Lung (tissue), 12 donors: ENCODE measurements around the gene CCDC24. TPM values are rescaled to one million over a fixed set of nuclear protein-coding genes. Genes with fewer than 3 reads are reported as not detected.

Experiments
- ATAC-seq: fragments of 200-7000 bp; cut with Tn5 transposase; one replicate; pipeline ENCODE4 v1.9.1; 2020; ENCODE audit warnings: moderate number of reproducible peaks; ENCODE audit not compliant: insufficient read depth, low FRiP score
- DNase-seq, 3 donors: peaks; one replicate each; pipeline ENCODE4 v3.0.0-alpha.2; 2013 to 2017
- H3K27ac ChIP-seq, 2 donors: one replicate each; pipeline ENCODE4 v1.5.1; 2013; ENCODE audit warnings: mild to moderate bottlenecking in 2 of 2, moderate library complexity in 2 of 2, control low read depth in 1 of 2, inconsistent platforms in 1 of 2, low read depth in 1 of 2, low read length in 1 of 2
- H3K27me3 ChIP-seq, 3 donors: one replicate each; pipeline ENCODE4 v1.5.1; 2013; ENCODE audit warnings: low read length in 2 of 3; ENCODE audit not compliant: control insufficient read depth in 3 of 3, insufficient read depth in 3 of 3
- H3K36me3 ChIP-seq, 4 donors: one replicate each; pipeline ENCODE4 v1.5.1; 2013; ENCODE audit warnings: low read length in 4 of 4, mild to moderate bottlenecking in 1 of 4, moderate library complexity in 1 of 4; ENCODE audit not compliant: control insufficient read depth in 4 of 4, insufficient read depth in 4 of 4
- H3K4me1 ChIP-seq, 5 donors: one replicate each; pipeline ENCODE4 v1.5.1; 2013; ENCODE audit warnings: low read length in 5 of 5, mild to moderate bottlenecking in 2 of 5, moderate library complexity in 1 of 5; ENCODE audit not compliant: control insufficient read depth in 5 of 5, insufficient read depth in 5 of 5
- H3K4me3 ChIP-seq: one replicate; pipeline ENCODE4 v1.5.1; 2013; ENCODE audit warnings: mild to moderate bottlenecking, control low read depth, moderate library complexity
- H3K9ac ChIP-seq, 2 donors: one replicate each; pipeline ENCODE4 v1.5.1; 2013; ENCODE audit warnings: low read length in 2 of 2, control low read depth in 1 of 2; ENCODE audit not compliant: insufficient read depth in 1 of 2
- H3K9me3 ChIP-seq, 4 donors: one replicate each; pipeline ENCODE4 v1.5.1; 2013; ENCODE audit warnings: low read length in 3 of 4, mild to moderate bottlenecking in 1 of 4, moderate library complexity in 1 of 4; ENCODE audit not compliant: control insufficient read depth in 4 of 4, insufficient read depth in 3 of 4
- CTCF ChIP-seq: IDR thresholded peaks from 2 replicates; pipeline ENCODE4 v1.5.1; 2012; ENCODE audit warnings: mild to moderate bottlenecking; ENCODE audit errors: control extremely low read depth, extremely low read depth
- WGBS, 2 donors: extraction: QIAGEN DNeasy Blood & Tissue Kit; methylation state at CpG; one replicate each; pipeline ENCODE4 v1.1.7; 2013; 5-methylcytosine and 5-hydroxymethylcytosine counted together
- polyA plus RNA-seq, 2 donors: library from polyadenylated mRNA; stranded (reverse); fragments of 200-250 nt; gene quantifications; one replicate each; pipeline ENCODE4 v1.2.1, GENCODE V29; 2013
- total RNA-seq, 2 donors: library from RNA; depleted of rRNA in 1 of 2; stranded (reverse); fragments of >200 nt in 1 of 2; gene quantifications; one replicate each; pipeline ENCODE4 v1.2.1, GENCODE V29; 2014 to 2021
- donor health status: control.
- donor health status: control.
- donor health status: Bipolar disorder and iron deficiency.
- donor health status: healthy.
- donor health status: DM: yes; HTN: yes; CAD: no.

CCDC24 gene
- total and polyA plus RNA-seq, 4 donors, result 9.9 to 20.1 (median 13.2) TPM

DNA sequence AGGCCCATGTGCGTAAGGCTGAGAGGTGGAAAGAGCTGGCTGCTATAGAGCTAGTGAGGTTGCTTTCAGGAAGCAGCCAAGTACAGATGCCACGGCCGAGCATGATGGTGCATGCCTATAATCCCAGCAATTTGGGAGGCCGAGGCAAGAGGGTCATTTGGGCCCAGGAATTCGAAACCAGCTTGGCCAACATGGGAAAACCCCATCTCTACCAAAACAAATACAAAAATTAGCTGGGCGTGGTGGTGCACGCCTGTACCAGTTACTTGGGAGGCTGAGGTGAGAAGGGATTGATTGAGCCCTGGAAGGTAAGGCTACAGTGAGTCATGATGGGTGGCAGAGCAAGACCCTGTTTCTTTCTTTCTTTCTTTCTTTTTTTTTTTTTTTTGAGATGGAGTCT, 2.7 kb downstream of the CCDC24 start:
- no peak for DNase-seq
- H3K27ac ChIP-seq, result no peak overlapping the region
- H3K9ac ChIP-seq, result no peak overlapping the region
- no peak for TF ChIP-seq CTCF
- no peak overlapping the region for H3K4me3 ChIP-seq
- H3K9me3 ChIP-seq, result no peaks in the 10 kb centered on the region
- WGBS, 2 donors, result 85 to 92% methylated on average over 7 of the region's 7 CpGs
- peaks cover 0 to 3% (median under 1%) of the 10 kb centered on the region in 4 donors for H3K36me3 ChIP-seq
- peaks cover 0 to 16% (median 12%) of the 10 kb centered on the region in 5 donors for H3K4me1 ChIP-seq
- no peak for ATAC-seq
- H3K27me3 ChIP-seq, result no peaks in the 10 kb centered on the region

DNA sequence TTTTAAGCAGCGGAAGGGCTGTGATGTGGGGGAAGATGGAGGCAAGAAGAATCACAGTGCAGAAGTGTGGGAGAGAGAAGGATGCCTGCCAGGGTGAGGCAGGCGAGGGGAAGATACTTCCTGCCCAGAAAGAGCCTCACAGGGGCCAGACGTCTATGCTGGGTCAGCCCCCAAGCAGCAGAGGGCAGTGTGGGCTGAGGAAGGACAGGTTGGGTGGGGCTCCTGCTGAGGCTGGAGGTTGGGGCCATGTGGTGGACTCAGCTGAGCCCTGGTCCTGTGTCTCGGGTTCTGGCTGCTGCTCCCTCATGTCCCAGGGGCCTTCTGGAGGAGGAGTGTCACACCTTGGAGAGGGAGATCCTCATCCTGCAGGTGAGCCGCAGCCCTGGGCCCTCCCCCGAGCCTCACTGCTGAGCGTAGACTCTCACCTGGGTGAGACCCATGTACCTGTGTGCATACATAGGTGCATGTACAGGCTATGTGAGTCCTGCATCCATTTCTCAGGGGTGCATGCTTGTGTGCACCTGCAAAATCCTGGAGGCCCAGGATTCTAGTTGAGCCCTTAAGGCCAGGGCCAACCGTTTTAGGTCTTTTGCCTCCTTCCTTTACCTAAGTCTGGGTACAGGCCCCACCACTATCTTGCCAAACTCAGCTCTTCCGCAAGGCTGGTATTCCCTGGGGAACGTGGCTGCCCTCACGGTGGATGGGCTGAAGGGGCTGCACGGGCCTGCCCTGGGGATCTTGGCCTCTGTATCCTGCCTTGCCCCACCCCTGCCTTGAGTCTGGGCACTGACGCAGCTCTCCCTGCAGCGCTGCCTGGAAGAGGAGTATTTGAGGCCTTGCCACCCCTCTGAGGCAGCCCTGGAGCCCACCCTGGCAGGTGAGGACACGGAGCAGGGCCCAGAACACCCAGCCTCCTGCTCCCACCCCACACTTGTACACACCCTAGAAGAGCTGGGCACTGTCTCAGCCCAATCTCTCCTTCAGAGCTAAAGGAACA, 3.7 kb downstream of the CCDC24 start:
- ATAC-seq, result no peak
- 82 to 84% methylated on average over 14 to 15 of the region's 15 CpGs for WGBS, 2 donors

DNA sequence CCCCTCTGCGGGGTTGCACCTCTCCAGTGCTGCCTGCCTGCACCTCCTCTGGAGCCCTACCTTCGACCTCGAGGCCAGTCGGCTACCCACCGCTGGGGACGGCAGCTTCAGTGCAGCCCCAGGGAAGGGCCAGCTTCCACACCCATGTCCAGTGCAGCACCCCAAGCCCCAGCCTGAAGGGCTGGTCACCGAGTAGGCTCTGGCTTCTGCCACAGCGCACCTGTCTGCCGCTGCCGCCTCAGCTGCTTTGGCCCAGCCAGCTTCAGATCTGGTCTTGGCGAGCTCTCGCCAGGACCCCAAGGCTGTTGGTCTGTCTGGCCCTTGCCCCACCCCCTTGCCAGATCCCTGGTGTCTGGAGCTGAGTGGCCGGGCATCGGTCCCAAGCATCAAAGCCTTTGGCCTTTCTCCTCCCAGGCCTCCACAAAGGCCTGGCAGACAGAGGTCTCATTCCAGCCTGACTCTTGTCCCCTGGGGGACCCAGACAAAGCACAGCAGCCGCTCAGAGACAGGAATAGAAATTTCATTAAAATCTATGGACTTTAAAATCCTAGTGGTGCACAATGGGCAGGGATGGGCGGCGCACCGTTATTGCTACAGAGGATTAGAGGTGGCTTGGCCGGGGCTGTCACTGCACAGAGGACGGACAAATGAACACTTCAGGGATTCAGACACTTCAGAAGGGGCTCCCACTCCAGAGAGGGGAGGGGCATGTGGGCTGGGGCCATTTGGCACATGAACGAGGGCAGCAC, 4.8 kb downstream of the CCDC24 start:
- 89 to 92% methylated on average over 21 of the region's 21 CpGs for WGBS, 2 donors
- no peak overlapping the region for H3K27ac ChIP-seq
- DNase-seq, result no peak
- H3K4me3 ChIP-seq, result no peak overlapping the region
- H3K9me3 ChIP-seq, result no peaks in the 10 kb centered on the region
- H3K27me3 ChIP-seq, result no peaks in the 10 kb centered on the region
- H3K4me1 ChIP-seq, result peaks cover 0 to 12% (median 6%) of the 10 kb centered on the region in 5 donors
- H3K36me3 ChIP-seq, result peaks cover 0 to 10% (median 3%) of the 10 kb centered on the region in 4 donors
- no peak for TF ChIP-seq CTCF
- H3K9ac ChIP-seq, result no peak overlapping the region
- no peak for ATAC-seq

More for the DNA sequence above, 3.7 kb downstream of the CCDC24 start:
- Histone ChIP-seq H3K36me3 (peaks cover 0 to 10% (median 3%) of the 10 kb centered on the region in 4 donors), H3K27ac (no peak overlapping the region), H3K9ac (no peak overlapping the region), H3K4me3 (no peak overlapping the region), H3K9me3 (no peaks in the 10 kb centered on the region), H3K27me3 (no peaks in the 10 kb centered on the region), H3K4me1 (peaks cover 0 to 16% (median 12%) of the 10 kb centered on the region in 5 donors)
- no peak for TF ChIP-seq CTCF
- no peak for DNase-seq
